A549 (cell line): Measurements from ENCODE around the gene SLC23A2. TPM values are rescaled to one million over a fixed set of nuclear protein-coding genes. Genes with fewer than 3 reads are reported as not detected.

ENCODE experiments used
- ATAC-seq, 2 experiments: fragments of 200-7000 bp in 1 of 2; fragments of >200 bp in 1 of 2; cut with Nextera tagmentation in 1 of 2; cut with Tn5 transposase in 1 of 2; 3 replicates each; pipeline versions ENCODE4 v1.8.0 to v1.9.1; 2018 to 2020; ENCODE audit warnings: mild to moderate bottlenecking in 1 of 2, moderate library complexity in 1 of 2
- CTCF ChIA-PET: fragments of 300-600 bp; sonication (Branson Sonifier 250); formaldehyde crosslinking; extraction: SDS; loops from one replicate; lab custom pipeline; 2021; ENCODE audit warnings: antibody characterized with exemption, inconsistent platforms; lab: Yijun Ruan, JAX
- POLR2A ChIA-PET: fragments of 350-600 bp; formaldehyde crosslinking; extraction: SDS; loops from one replicate; lab custom pipeline; 2021; ENCODE audit warnings: antibody characterized with exemption, inconsistent platforms; lab: Yijun Ruan, JAX
- DNase-seq, 2 experiments: peaks; one replicate each; pipeline versions ENCODE4 v3.0.0 to v3.0.0-alpha.2; 2011 to 2016; ENCODE audit warnings: low read depth in 1 of 2, low spot score in 1 of 2
- FAIRE-seq: peaks from 2 replicates; lab custom pipeline; 2011; peaks lifted over from hg19 to GRCh38; lab: Jason Lieb, UNC
- H3K27ac ChIP-seq, 2 experiments: fragments of >200 bp; sonication (Bioruptor Twin); formaldehyde crosslinking; 3 replicates each; pipeline ENCODE4 v1.5.1; 2016 to 2017
- H3K4me1 ChIP-seq: fragments of >200 bp; sonication (Bioruptor Twin); formaldehyde crosslinking; 3 replicates; pipeline ENCODE4 v1.6.1; 2016
- H3K4me2 ChIP-seq: fragments of >200 bp; sonication (Bioruptor Twin); formaldehyde crosslinking; 3 replicates; pipeline ENCODE4 v1.6.1; 2016
- H3K4me3 ChIP-seq: fragments of >200 bp; sonication (Bioruptor Twin); formaldehyde crosslinking; 3 replicates; pipeline ENCODE4 v1.5.1; 2016
- H3K9me3 ChIP-seq: fragments of >200 bp; sonication (Bioruptor Twin); formaldehyde crosslinking; 3 replicates; pipeline ENCODE4 v1.6.1; 2016
- ESRRA ChIP-seq: fragments of 150-350 bp; IDR thresholded peaks from 2 replicates; pipeline ENCODE4 v1.6.1; 2014; ENCODE audit warnings: mild to moderate bottlenecking, low read length, borderline replicate concordance
- HEYL ChIP-seq: fragments of 250-450 bp; sonication (Bioruptor Pico); IDR thresholded peaks from 2 replicates; pipeline ENCODE4 v1.8.0; 2021; ENCODE audit warnings: mild to moderate bottlenecking, moderate library complexity
- HOXB5 ChIP-seq: fragments of 250-450 bp; sonication (Bioruptor Pico); IDR thresholded peaks from 2 replicates; pipeline ENCODE4 v1.5.0; 2020; ENCODE audit warnings: mild to moderate bottlenecking, moderate library complexity
- JUNB ChIP-seq: fragments of >200 bp; sonication (Bioruptor Twin); formaldehyde crosslinking; IDR thresholded peaks from 2 replicates; pipeline ENCODE4 v1.6.1; 2016
- MAZ ChIP-seq: fragments of 150-350 bp; IDR thresholded peaks from 2 replicates; pipeline ENCODE4 v1.6.1; 2014; ENCODE audit warnings: antibody characterized with exemption, low read depth, low read length, borderline replicate concordance
- MYC ChIP-seq: IDR thresholded peaks from 2 replicates; pipeline ENCODE4 v1.6.1; 2012; ENCODE audit warnings: mild to moderate bottlenecking, inconsistent platforms, low read length, improper control_type of control experiment, borderline replicate concordance
- NR3C1 ChIP-seq: fragments of >200 bp; sonication (Bioruptor Twin); formaldehyde crosslinking; IDR thresholded peaks from 3 replicates; pipeline ENCODE4 v1.6.1; 2017
- POLR2A ChIP-seq: IDR thresholded peaks from 2 replicates; pipeline ENCODE4 v1.6.1; 2012; ENCODE audit warnings: mild to moderate bottlenecking, low read length
- RAD21 ChIP-seq, 2 experiments: fragments of >200 bp in 1 of 2; sonication (Bioruptor Twin) in 1 of 2; formaldehyde crosslinking in 1 of 2; IDR thresholded peaks in 1 of 2; conservative IDR thresholded peaks in 1 of 2; 2 replicates in 1 of 2; 3 replicates in 1 of 2; pipeline ENCODE4 v1.6.1; 2012 to 2018; ENCODE audit warnings: inconsistent platforms in 1 of 2
- RFX5 ChIP-seq: fragments of 450-650 bp; IDR thresholded peaks from 2 replicates; pipeline ENCODE4 v1.7.1; 2014; ENCODE audit warnings: antibody characterized with exemption, mild to moderate bottlenecking, moderate library complexity
- SMC3 ChIP-seq: fragments of >200 bp; sonication (Bioruptor Twin); formaldehyde crosslinking; IDR thresholded peaks from 3 replicates; pipeline ENCODE4 v1.6.1; 2018; ENCODE audit warnings: inconsistent platforms
- ZFP36 ChIP-seq: fragments of 450-650 bp; IDR thresholded peaks from 2 replicates; pipeline ENCODE4 v1.6.1; 2014; ENCODE audit warnings: borderline replicate concordance; ENCODE audit not compliant: partially characterized antibody
- ZSCAN20 ChIP-seq: fragments of 250-450 bp; sonication (Bioruptor Pico); IDR thresholded peaks from 2 replicates; pipeline ENCODE4 v1.8.0; 2022; ENCODE audit warnings: mild to moderate bottlenecking, moderate library complexity
- WGBS: methylation state at CpG from one replicate; pipeline ENCODE4 v1.1.6; 2017; ENCODE audit errors: missing lambda C conversion rate; 5-methylcytosine and 5-hydroxymethylcytosine counted together
- polyA plus RNA-seq, 4 experiments: library from polyadenylated mRNA; depleted of rRNA in 3 of 4; stranded (reverse); fragments of >200 nt; fragmentation: RNase III in 1 of 4; extraction: RNeasy Plus Mini Kit Qiagen cat#74134 plus additional on column Dnase treatment in 1 of 4; gene quantifications; 2 replicates in 3 of 4; 3 replicates in 1 of 4; pipeline ENCODE4 v1.2.3, GENCODE V29; 2011 to 2017
- small RNA-seq, 6 experiments: library from RNA; depleted of rRNA; stranded (forward); fragments of <200 nt; gene quantifications; one replicate each; pipeline ENCODE3, GENCODE V24; 2012
- TF ChIP-seq, protein P1 (sequence below): fragments of 250-450 bp; sonication (Bioruptor Pico); IDR thresholded peaks from 2 replicates; pipeline ENCODE4 v1.5.0; 2021; ENCODE audit warnings: mild to moderate bottlenecking, moderate library complexity, borderline replicate concordance

Gene SLC23A2
- polyA plus RNA-seq, 2 of the 4 experiments (the other 2 are of a cell fraction) = 13.1 to 47.8 TPM

GRCh38 chr20:4805663-4806449 lies 195.5 kb downstream of the SLC23A2 start:
- H3K4me2 ChIP-seq = no peak overlapping the region
- 86% methylated on average over 18 of the region's 18 CpGs for WGBS
- no peaks in the 10 kb centered on the region for H3K4me1 ChIP-seq
- ATAC-seq (peak in 1 of 2 experiments; percentile 17; a peak in 3 of 6 replicates), FAIRE-seq (no peak), DNase-seq (no peak)
- POLR2A ChIA-PET = no interaction called here
- CTCF ChIA-PET = interaction anchor here (1.0 to 1.8 kb wide), 4 partner anchors 10 to 296 kb away, joined by 3 to 9 read pairs (median 5); no protein-coding TSS in a partner anchor
- no peak overlapping the region for H3K4me3 ChIP-seq
- H3K9me3 ChIP-seq = no peaks in the 10 kb centered on the region
- no peak overlapping the region for H3K27ac ChIP-seq
- TF ChIP-seq SMC3 = no peak
- no peak for TF ChIP-seq RFX5
- TF ChIP-seq ESRRA = no peak
- TF ChIP-seq HOXB5 (CRISPR knock-in tag) = no peak
- no peak for TF ChIP-seq POLR2A
- TF ChIP-seq ZFP36 = no peak
- TF ChIP-seq, protein P1, sequence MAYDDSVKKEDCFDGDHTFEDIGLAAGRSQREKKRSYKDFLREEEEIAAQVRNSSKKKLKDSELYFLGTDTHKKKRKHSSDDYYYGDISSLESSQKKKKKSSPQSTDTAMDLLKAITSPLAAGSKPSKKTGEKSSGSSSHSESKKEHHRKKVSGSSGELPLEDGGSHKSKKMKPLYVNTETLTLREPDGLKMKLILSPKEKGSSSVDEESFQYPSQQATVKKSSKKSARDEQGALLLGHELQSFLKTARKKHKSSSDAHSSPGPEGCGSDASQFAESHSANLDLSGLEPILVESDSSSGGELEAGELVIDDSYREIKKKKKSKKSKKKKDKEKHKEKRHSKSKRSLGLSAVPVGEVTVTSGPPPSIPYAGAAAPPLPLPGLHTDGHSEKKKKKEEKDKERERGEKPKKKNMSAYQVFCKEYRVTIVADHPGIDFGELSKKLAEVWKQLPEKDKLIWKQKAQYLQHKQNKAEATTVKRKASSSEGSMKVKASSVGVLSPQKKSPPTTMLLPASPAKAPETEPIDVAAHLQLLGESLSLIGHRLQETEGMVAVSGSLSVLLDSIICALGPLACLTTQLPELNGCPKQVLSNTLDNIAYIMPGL = no peak
- no peak for TF ChIP-seq HEYL (CRISPR knock-in tag)
- TF ChIP-seq ZSCAN20 = no peak
- no peak for TF ChIP-seq RAD21 (conservative IDR thresholded peaks at IDR 0.05 in 1 of 2, IDR thresholded peaks at IDR 0.05 in 1 of 2)
- no peak for TF ChIP-seq MAZ
- no peak for TF ChIP-seq MYC

- Histone ChIP-seq H3K4me2 (no peak overlapping the region), H3K4me1 (no peaks in the 10 kb centered on the region), H3K9me3 (peaks cover 9% of the 10 kb centered on the region), H3K27ac (no peak overlapping the region), H3K4me3 (no peak overlapping the region)
- CTCF ChIA-PET = interaction anchor here (0.7 to 1.2 kb wide), 4 partner anchors 9 to 298 kb away, joined by 3 to 4 read pairs (median 3); no protein-coding TSS in a partner anchor
- TF ChIP-seq JUNB = no peak
- TF ChIP-seq NR3C1 = no peak
- TF ChIP-seq SMC3 = no peak
- no peak for ATAC-seq
- WGBS = 77% methylated on average over 3 of the region's 3 CpGs
- DNase-seq = no peak
- POLR2A ChIA-PET = no interaction called here
- no peak for FAIRE-seq
Observed at GRCh38 chr20:4802527-4802926, 198.8 kb downstream of the SLC23A2 start.

Small RNA genes within 50 kb of the gene (small RNA-seq; reads per million reads assigned to genes)
- gene AL121890.1 (0 reads per million in 6 experiments), gene RF00322 (0 reads per million in 6 experiments)

Other genes starting within 250 kb of the SLC23A2 start
- 18.8 and 21.4 TPM in 2 replicates for gene RASSF2, start 177.9 kb downstream of the SLC23A2 start, polyA plus RNA-seq (2011; rRNA removed)
- 12.2 to 12.9 TPM (median 12.5 TPM) in 3 replicates for gene RASSF2, start 177.9 kb downstream of the SLC23A2 start, polyA plus RNA-seq (2017; fragmentation: RNase III; extraction: RNeasy Plus Mini Kit Qiagen cat#74134 plus additional on column Dnase treatment)
- gene TMEM230, start 111.6 kb upstream of the SLC23A2 start, polyA plus RNA-seq (2011; rRNA removed) = 276 and 284 TPM in 2 replicates
- 99.9 to 106 TPM (median 105 TPM) in 3 replicates for gene TMEM230, start 111.6 kb upstream of the SLC23A2 start, polyA plus RNA-seq (2017; fragmentation: RNase III; extraction: RNeasy Plus Mini Kit Qiagen cat#74134 plus additional on column Dnase treatment)
- 388 and 450 TPM in 2 replicates for gene PCNA, start 118.4 kb upstream of the SLC23A2 start, polyA plus RNA-seq (2011; rRNA removed)
- 431 to 445 TPM (median 440 TPM) in 3 replicates for gene PCNA, start 118.4 kb upstream of the SLC23A2 start, polyA plus RNA-seq (2017; fragmentation: RNase III; extraction: RNeasy Plus Mini Kit Qiagen cat#74134 plus additional on column Dnase treatment)
- 106 and 128 TPM in 2 replicates for gene CDS2, start 125.5 kb upstream of the SLC23A2 start, polyA plus RNA-seq (2011; rRNA removed)
- gene CDS2, start 125.5 kb upstream of the SLC23A2 start, polyA plus RNA-seq (2017; fragmentation: RNase III; extraction: RNeasy Plus Mini Kit Qiagen cat#74134 plus additional on column Dnase treatment) = 34.0 to 44.0 TPM (median 37.4 TPM) in 3 replicates